SW 1271 (cell line): Measurements from ENCODE around the gene WWC2.

ENCODE experiments used
- DNase-seq, 2 experiments: peaks; one replicate each; lab custom pipeline; 2025; lab: John Stamatoyannopoulos, UW

Gene WWC2

DNA sequence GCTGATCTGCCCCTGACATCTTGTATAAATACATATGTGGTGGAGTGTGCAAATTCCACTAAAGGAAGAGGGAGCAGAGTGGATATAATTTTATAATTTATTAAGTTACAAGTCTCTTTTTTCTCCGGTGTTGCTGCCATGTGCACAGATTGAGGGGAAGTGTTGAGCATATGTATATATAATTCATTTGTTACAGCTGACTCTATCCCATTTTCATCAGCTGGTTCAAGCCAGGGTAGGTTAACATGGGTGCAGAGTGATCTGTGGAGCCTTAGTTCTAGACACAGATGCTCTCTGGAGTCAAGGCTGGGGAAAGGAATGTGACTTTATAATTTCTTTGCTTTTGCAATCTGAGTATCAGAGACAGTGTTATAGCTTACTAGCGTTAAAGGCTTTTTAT is 103.5 kb downstream of the WWC2 start:
- DNase-seq: no peak

DNA sequence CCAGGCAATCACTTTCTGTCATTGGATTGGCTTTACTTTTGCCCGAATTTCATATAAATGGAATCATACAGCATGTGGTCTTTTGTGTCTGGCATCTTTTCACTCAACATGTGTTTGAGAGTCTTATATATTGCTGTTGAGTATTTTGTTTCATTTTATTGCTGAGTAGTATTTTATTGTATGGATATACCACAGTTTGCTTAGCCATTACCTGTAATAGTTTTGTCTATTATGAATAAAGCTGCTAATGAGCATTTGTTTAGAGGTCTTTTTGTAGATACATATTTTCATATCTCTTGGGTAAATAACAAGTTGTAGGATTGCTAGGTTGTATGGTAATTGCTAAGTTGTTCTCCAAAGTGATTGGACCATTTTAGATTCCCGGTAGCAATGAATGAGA is 105.7 kb downstream of the WWC2 start:
- no peak for DNase-seq

DNA sequence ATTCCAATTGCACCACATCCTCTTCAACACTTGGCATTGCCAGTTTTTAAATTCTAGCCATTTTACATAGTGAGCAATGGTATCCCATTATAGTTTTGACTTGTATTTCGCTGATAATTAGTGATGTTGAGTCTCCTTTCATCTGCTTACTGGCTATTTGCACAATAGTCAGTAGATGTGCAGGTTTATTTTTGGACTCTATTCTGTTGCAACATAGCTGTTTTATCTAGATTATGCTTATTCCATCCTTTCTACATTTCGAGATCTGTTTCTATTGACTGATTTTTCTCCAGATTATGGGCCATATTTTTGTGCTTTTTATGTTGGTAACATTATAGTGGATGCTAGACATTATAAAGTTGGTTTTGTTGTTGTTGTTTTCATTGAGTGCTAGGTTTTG is 106.1 kb downstream of the WWC2 start:
- no peak for DNase-seq

DNA sequence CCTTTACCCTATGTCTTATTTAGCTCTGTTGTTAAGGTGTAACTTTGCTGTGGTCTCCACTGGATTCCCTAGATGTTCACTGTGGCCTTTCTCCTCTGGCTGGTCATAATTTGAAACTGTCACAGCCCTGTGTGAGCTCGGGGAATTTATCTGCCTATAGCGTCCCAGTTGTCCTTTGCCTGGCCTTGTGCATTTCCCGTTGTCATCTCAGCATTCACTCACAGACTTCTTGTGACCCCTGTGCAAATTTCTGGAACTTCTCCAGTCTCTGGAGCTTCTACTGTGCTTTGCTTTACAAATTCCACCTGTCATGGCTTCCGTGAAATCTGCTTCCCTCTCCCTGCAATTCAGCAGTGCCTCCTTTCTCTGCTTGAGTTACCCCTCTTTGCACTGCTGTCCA is 106.7 kb downstream of the WWC2 start:
- DNase-seq: no peak

DNA sequence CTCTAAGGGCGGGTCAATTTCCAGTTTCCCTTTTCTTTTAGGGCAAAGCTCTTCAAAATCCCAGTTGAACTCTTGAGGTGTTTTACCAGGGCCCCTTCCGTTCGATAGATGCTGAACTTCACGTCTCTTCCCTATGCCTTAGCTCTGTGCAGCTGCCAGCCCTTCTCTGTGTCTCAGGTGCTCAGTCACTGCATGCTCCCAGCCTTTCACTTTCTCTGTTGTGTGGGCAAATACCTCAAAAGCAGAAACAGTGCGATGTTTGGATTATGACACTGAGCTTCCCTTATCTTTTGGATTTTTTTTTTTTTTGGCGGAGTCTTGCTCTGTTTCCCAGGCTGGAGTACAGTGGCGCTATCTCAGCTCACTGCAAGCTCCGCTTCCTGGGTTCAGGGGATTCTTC is 112.5 kb downstream of the WWC2 start:
- DNase-seq: no peak

DNA sequence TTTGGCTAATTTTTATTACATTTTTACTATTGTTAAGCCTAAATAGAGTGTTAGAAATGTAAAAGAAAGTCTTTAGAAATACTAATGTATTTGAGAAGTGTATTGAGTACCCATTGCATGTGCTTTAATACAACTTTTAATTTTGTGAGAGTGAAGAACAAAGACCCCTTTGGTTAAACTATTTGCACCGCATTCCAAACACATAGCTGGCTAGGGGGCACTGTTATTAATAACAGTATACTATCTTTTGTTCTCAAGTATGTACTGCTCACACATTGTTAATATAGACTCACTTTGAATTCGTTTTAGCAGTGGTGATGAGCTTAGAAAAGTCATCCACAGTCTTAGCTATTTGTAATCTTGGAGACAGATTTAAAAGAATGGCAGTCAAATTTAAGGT is 114.9 kb downstream of the WWC2 start:
- no peak for DNase-seq

DNA sequence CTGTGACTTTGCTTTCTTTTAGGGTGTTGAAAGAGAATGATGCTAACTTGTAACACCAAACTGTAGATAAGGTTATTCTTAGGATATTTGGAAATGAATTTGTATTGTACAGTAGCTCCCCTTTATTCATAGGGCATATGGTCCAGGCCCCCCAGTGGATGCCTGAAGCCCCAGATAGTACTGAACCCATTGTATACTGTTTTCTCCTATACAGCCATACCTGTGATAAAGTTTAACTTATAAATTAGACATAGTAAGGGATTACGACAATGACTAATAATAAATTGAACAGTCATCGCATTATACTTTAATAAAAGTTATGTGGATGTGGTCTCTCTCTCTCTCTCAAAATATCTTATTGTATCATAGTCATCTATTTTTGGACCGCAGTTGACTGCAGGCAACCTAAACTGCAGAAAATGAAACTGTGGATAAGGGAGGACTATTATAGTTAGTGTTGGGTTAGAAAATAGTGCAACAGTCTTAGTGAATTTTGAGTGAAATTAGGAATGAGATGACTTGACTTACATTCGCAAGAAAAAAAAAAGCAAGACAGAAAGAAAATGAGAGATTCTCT is 115.9 kb downstream of the WWC2 start:
- no peak for DNase-seq

DNA sequence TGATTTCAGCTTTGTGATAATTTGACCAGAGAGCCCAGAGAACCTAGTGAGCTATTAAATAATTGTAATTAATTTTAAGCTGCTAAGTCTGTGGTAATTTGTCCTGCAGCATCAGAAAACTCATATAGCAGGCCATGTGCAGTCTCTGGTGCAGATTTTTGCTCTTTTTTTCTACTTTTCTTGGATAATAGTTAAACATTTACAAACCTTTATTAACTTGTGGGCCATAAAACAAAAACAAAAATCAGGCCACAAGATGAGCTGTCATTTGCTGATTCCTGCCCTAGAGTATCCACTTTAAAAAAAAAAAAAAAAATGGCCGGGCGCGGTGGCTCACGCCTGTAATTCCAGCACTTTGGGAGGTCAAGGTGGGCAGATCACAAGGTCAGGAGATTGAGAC is 121.2 kb downstream of the WWC2 start:
- no peak for DNase-seq

DNA sequence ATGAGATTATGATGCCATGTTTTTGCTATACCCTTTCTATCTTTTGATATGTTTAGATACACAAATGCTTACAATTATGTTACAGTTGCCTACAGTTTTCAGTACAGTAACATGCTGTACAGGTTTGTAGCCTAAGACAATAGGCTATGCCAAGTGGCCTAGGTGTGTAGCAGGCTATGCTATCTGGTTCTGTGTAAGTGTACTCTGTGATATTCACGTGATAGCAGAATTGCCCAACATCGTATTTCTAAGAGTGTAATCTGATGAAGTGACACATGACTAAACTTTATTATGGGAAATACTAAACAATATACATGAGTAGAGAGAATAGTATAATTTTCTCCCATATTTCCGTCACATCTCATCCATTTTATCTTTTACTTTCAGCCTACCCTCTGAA is 124.0 kb downstream of the WWC2 start:
- no peak for DNase-seq

DNA sequence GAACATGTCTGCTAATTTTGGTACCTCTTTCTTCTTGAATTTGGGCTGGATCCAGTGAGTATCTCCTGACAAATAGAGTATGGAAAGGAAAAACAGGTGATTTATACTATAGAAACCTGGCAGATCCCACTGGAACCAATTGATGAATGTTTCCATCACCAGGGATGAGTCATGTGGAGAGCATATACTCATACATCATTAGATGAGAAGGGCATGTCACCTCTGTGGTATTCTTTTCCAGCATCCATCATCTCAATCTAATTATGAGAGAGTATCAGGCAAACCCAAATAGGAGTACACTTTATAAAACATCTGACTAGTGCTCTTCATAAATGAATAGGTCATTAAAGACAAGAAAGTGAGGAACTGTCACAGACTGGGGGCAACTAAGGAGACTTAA is 130.3 kb downstream of the WWC2 start:
- no peak for DNase-seq

DNA sequence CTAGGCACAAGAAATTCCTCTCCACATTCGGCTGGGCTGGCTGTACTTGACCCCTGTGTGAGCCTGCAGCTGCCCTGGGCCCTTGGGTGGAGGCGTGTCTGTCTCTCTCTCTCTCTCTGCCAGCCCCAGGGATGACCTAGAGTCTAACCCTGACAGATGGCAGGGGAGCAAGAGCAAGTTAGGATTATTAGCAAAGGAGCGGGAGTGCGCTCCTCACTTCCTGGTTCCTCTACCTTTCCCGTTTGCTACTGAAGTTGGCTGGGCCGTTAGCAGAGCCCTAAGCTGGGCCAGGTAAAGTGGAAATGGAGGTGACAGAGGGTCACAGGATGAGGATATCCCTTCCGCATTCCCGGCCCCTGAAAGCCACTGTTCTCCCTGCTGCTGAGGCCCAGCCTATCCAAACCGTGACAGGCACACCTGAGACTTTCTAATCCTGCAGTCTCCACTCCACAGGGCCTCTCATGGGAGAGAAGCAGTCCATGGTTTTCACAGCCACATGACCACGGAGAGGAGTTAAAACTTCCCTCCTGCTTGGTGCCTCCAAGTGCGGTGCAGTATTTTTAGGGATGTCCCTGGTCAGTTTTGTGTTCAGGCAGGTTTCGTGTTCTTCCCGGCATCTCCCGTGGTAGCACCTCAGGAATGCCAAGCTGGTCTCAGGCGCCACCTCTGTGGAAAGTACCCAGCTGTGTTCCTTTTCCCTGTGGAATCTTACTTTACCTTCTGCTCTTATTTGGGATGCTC is 141.7 kb downstream of the WWC2 start:
- no peak for DNase-seq

DNA sequence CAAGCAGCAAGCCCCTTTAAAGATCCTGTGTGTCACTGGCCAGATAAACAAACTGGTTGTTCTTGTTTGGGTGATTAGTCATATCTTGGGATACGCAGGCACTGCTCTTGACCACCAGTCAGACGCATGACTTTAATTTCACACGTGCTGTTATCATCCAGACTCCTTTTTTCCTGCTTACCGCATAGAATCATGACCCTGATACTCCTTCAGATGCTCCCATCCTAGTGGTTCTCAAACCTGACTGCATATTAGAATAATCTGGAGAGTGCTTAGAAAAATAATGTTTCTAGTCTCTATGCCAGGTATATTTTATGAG is 142.2 kb downstream of the WWC2 start:
- no peak for DNase-seq

DNA sequence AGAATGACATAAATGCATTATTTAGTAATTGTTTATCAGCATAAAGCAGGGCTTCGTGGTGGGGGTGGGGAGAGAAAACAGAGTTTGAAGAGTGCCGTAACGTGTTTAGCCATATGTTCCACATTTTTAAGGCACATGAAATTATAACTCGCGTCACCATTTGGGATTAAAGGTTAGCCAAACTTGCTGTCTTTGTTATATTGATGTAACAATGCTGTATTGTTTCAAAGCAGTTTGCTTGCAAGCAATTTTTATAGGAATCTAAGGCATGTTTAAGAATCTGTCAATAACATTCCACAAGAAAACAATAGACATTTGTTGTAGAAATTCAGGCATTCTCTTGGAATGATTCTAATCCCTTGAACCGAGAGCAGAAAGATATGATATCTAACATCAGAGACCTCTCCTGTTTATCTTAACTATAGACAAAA is 142.7 kb downstream of the WWC2 start:
- peak in 1 of 2 experiments; percentile 8 for DNase-seq

DNA sequence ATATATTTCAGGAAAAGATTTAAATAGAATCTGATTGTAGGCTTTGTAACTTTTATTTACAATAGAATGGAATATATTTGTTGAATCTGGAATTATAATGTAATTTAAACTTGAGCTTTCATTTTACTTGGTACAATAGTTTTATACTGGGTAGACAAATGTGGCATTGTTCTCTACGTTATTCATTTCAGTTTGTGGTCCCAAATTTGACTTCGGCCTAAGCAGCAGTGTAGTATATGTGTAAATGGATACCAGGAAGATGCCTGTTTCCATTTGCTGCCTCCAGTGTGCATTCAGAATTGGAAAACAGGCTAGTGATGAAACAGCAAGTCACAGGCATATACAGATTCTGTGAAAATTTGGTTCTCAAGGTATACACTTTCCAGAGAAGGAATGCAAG is 143.2 kb downstream of the WWC2 start:
- no peak for DNase-seq

DNA sequence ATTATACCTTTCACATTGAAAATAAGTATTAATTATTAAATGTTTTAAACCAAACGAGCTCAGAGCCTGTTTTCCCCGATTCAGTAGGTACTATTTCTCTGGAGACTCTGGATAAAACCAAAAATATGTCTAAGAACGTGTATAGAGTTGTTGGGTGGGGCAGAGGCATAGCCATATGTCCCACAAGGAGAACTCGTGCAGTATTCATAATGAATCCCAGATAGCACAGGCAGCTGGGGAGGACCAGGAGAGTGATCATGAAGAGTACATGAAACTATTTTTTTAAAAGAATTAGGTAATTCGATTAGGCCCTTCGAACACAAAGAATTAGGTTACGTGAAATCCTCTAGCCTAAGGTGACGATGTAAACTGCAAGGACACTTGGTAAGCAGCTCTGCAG is 145.0 kb downstream of the WWC2 start:
- DNase-seq: no peak

DNA sequence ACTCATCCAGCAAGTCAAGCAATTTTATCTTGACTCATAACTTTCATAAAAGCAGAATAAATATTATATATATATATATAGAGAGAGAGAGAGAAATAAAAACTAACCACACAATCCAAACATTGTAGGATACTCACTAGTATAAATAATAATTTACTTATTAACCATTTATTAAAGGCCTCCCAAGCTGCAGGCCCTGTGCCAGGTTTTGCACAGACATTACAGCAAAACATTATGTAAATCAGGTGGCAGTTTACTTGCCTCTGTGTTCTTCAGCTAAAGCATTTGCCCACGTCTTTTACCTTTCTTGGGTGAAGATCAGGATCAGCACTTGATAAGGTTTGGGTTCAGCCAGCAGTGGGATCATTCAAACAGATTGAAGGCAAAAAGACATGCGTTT is 145.4 kb downstream of the WWC2 start:
- no peak for DNase-seq

DNA sequence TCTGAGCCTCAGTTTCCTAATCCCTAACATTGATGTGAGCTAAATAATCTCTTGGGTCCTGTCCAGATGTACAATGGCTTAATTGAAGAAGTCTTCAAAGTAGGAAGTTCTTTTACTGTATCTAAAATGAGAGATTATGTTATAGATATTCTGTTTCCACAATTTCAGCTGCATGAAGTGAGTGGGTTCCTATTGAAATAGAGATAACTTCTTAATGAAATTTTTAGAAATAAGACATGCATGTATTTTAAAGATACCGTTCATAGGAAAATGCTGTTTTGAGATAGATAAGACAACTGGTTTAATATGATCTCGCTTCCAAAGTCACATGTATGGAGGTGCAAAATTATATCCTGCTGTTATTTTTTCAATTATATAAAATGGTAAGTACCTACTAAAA is 149.1 kb downstream of the WWC2 start:
- DNase-seq: no peak

DNA sequence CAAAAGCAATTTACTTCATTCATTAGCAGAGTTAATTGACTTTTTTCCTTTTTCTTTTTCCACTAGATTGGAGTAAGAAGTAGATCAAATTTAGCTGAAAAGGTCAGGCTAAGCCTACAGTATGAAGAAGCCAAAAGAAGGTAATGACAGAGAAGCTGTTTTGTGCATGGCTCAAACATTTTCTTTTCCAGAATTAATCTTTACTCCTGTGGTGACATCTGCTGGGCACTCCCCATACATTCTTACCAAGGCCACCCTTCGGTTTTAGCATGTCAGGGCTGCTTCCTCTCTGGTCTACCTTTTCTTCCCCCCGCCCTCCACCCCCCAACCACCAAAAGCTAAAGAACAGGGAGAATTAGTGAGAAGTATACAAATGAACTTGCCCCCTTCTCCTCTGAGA is 150.8 kb downstream of the WWC2 start:
- peak in 1 of 2 experiments; percentile 23 for DNase-seq

DNA sequence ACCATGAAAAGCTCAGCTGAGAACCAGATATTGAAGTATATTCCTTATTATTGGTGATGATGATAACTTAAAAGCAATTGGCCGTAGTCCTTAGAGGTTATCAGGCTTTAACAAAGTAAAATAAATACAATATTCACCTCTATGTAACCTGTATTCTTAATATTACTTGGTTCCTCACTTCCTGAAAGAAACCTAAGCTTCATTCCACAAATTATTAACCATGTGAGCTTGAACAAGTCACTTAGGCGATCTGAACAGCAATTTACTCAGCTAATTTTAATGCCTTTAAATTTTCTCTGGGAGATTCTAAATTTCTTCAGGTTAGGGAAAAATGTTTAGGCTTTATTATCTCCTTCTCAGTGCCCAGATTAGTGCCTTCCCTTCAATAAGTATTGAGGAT is 151.8 kb downstream of the WWC2 start:
- no peak for DNase-seq

DNA sequence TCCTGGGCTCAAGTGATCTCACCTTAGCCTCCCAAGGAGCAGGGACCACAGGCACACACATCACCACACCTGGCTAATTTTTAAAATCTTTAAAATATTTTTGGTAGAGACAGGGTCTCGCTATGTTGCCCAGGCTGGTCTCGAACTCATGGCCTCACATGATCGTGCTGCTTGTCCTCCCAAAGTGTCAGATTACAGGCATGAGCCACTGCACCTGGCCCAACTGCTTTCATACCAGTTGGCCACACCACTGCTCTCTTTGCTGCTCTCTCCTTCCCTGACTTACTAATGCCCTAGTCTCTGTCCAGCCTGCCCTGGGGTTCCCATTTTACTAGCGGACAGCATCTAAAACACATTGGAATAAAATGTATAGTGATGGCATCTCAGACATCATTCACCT is 153.9 kb downstream of the WWC2 start:
- no peak for DNase-seq

DNA sequence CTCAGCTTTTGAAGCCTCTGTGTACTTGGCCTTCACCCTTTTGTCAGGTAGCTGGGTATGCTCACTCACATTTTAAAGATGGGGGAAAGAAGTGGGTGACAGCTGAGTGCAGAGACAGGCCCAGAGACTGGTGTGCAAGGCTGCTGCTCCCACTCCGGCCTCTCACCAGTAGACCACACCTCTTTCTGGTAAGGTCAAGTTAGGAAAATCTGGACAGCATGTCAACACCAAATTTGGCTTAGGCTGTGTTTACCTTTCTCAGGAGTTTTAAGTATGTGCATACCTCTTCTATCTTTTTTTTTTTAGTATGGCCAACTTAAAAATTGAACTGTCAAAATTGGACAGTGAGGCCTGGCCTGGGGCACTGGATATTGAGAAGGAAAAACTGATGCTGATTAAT is 154.4 kb downstream of the WWC2 start:
- DNase-seq: no peak

DNA sequence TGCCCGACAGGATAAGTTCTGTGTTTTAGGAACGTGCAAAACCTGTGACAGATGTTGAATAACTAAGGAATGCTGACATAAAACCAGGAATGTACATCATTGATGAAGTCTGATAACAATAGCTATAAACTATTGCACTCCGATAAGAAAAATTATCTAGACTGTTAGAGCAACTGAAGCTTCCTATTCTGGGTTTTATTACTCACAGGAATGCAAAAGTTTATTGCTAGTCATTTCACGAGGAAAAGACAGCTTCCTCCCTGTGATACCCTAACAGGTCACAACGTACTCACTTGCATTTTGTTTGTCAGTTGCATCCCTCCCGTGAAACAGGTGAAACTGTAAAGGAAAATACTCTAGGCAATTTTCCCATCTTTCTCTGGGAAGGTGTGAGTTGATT is 155.1 kb downstream of the WWC2 start:
- no peak for DNase-seq

DNA sequence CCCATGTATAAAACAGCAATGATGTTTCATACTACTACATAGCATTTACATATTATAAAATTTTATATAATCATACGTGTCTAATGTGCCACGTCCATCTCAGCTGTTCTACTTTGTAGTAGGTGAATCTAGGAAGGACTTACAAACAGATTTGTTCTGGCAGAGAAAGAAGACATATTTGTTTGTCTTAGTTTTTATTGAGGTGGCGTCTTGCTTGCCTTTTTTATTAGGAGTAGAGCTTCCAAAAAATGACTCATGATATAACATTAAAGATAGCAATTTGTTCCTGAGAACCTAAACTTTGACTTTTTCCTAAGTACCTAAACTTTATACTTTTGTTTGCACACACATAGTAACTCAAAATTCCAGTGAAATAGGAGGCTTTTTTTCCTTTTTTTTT is 156.4 kb downstream of the WWC2 start:
- DNase-seq: no peak

DNA sequence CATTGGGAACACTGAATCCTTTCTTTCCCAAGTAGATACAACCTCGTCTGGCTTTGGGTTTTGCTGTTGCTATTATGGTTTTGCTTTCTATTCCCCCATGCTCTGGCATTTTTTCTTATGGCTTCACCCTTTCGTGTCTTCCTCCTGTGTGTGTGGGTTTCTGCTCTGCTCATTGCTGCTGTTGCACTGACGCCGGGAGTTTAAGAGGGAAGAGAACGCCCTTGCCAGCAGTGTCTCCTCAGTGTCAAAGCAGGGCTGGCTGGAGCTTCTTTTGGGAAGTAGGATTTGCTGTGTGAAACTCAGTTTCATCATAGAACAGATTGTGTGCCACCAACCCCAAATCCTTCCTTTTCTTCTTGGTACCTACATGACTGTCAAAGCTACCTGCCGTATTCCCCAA is 157.3 kb downstream of the WWC2 start:
- DNase-seq: no peak
